Measurements from ENCODE around the gene APOL6.

The APOL6 gene

DNA sequence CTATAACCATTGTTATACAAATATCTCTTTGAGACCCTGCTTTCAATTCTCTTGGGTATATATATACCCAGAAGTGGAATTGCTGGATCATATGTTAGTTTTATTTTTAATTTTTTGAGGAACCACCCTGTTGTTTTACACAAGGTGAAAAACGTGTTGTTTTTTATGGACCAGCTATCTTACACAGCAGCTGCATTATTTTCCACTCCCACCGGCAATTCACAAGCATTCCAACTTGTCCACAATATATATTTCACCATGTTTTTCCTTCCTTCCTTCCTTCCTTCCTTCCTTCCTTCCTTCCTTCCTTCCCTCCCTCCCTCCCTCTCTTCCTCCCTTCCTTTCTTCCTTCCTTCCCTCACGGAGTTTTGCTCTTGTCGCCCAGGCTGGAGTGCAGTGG, 63.1 kb downstream of the APOL6 start:
- no peak for DNase-seq (ENCODE audit: insufficient read length, low spot score)
- no peak for FAIRE-seq

DNA sequence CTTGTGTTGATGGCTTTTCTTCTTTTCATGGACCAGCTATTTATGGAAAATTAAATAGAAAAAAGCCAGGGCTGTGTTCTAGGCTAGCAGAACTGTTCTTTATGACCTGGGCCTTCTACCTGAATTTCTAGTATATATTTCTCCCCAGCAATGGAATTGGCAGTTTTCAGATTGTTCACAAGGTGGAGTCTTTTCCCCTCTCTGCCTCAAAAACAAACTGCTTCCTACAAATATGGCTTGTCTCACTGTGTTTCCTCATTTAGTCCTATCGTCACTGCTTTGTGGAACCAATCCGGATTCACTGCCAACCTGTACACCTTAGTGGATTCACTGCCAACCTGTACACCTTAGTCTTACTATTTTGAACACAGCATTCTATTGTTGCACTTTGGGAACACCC, 64.4 kb downstream of the APOL6 start:
- FAIRE-seq, result no peak
- no peak for DNase-seq (ENCODE audit: insufficient read length, low spot score)

DNA sequence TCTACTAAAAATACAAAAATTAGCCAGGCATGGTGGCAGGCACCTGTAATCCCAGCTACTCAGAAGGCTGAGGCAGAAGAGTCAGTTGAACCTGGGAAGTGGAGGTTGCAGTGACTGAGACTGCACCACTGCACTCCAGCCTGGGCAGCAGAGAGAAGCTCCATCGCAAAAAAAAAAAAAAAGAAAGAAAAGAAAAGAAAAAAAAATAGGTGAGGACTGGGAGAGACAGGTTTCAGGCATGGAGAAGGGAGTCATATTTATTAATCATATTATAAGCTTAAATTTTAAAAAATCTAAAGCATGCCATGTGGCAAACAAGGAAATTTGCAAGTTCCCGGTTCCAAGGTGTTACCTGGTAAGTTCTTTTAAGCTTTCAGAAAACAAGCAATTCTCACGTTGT, 69.3 kb downstream of the APOL6 start, which contains the start of gene APOL5:
APOL5 (plus strand) TSS at position 301 of the 400 bp plus-strand sequence; CDS start at position 301, 0 bp downstream.
- no peak for FAIRE-seq
- no peak for DNase-seq (ENCODE audit: insufficient read length, low spot score)

All from GM19239 (cell line).